Measurements from ENCODE around the gene RRAD.

Gene RRAD

DNA sequence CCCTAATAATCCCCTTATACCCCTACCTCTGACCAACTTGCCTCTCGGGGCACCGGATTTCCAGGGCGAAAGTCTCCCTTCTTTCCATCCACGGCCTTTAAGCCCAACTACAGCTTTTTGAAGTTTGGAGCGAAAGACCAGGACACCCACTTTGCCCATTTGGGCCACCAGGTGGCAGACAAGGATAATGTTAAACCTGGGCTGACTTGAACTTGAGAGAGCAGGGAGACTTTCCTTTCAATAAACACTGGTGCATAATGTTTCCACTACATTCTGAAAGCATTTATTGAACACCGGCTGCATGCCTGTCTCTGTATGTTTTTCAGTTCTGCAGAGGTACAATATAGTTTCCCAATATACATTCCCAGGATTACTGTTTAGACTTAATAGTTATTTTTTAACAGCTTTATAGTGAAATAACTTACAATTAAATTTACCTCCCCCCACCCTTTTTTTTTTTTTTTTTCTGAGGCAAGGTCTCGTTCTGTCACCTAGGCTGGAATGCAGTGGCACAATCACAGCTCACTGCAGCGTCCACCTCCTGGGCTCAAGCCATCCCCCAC, 28.8 kb upstream of the RRAD start:
- Histone ChIP-seq H3K4me3 (ENCODE audit: insufficient read length, low read depth) (no peak overlapping the region), H3K4me1 (ENCODE audit: insufficient read depth, insufficient read length) (no peaks in the 10 kb centered on the region), H3K36me3 (ENCODE audit: insufficient read depth, insufficient read length, low read length) (no peaks in the 10 kb centered on the region), H3K27me3 (ENCODE audit: insufficient read depth, insufficient read length) (peaks cover 15% of the 10 kb centered on the region), H3K9ac (ENCODE audit: insufficient read length, low read depth) (no peak overlapping the region), H3K9me3 (ENCODE audit: insufficient read depth, low read length) (peaks cover 11% of the 10 kb centered on the region)
- no peak for TF ChIP-seq SUZ12 (IDR thresholded peaks at IDR 0.05; ENCODE audit: extremely low read depth, insufficient read depth, insufficient read length)
- no peak for TF ChIP-seq YY1 (IDR thresholded peaks at IDR 0.05; ENCODE audit: insufficient read depth, insufficient read length)
- no peak for TF ChIP-seq ZNF274 (IDR thresholded peaks at IDR 0.05; ENCODE audit: low read depth, low read length)
- peak; percentile 68 for DNase-seq (ENCODE audit: low read depth, low spot score)

DNA sequence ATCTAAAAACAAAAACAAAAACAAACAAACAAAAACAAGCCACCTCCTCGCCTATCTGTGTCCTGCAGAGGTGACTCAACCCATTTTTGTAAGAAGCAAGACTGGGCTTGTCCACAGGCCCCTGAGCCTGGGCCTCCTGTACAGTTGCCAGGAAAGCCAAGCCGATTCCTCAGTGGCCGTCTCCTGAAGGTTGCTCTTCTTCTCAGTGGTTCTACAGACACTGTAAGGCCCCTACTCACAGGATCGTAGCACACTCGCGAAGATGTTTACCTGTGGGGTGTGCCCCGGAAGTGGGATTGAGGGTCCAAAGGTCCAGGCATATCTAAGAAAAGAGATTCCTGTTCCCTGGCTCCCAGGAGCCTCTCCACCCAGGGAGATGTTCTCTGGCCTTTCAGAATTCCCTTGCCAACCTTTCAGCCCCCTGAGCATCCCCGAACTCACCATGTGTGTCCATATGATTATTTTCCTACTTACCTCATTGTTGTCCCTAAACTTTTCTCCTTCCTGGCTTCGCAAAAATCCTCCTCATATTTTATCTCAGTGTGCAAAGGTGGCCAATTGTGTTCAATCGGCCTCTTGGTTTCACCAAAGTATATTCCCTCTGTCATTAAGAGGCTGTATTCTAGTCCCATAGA, 28.2 kb upstream of the RRAD start:
- peaks cover 21% of the 10 kb centered on the region for H3K27me3 ChIP-seq (ENCODE audit: insufficient read depth, insufficient read length)
- DNase-seq (ENCODE audit: low read depth, low spot score), result no peak
- peaks cover 11% of the 10 kb centered on the region for H3K9me3 ChIP-seq (ENCODE audit: insufficient read depth, low read length)
- peak overlapping the region; percentile 1 for H3K9ac ChIP-seq (ENCODE audit: insufficient read length, low read depth)
- H3K4me3 ChIP-seq (ENCODE audit: insufficient read length, low read depth), result no peak overlapping the region
- TF ChIP-seq ZNF274 (IDR thresholded peaks at IDR 0.05; ENCODE audit: low read depth, low read length), result no peak
- TF ChIP-seq SUZ12 (IDR thresholded peaks at IDR 0.05; ENCODE audit: extremely low read depth, insufficient read depth, insufficient read length), result no peak
- TF ChIP-seq YY1 (IDR thresholded peaks at IDR 0.05; ENCODE audit: insufficient read depth, insufficient read length), result no peak
- H3K36me3 ChIP-seq (ENCODE audit: insufficient read depth, insufficient read length, low read length), result no peaks in the 10 kb centered on the region
- H3K4me1 ChIP-seq (ENCODE audit: insufficient read depth, insufficient read length), result peaks cover under 1% of the 10 kb centered on the region

DNA sequence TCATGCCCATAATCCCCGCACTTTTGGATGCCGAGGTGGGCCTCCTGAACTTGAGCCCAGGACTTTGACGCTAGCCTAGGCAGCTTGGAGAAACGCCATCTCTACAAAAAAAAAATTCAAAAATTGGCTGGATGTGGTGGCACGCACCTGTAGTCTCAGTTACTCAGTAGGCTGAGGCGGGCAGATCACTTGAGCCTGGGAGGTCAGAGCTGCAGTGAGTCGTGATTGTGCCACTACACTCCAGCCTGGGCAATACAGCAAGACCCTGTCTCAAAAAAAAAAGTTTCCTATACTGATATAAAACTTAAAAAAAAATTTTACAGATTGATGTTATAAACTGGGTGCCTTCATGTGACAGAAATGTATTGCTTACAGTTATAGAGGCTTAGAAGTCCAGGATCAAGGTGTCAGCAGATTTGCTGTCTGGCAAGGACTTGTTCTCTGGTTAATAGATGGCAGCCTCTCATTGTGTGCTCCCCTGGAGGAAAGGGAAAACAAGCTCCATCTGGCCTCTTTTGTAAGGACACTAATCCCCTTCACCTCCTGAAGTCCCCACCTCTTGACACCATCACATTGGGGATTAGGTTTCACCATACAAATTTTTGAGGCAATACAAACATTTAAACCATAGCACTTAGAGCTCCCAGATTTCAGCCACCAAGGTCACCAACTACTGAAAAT, 27.2 kb upstream of the RRAD start:
- DNase-seq (ENCODE audit: low read depth, low spot score), result no peak
- TF ChIP-seq ZNF274 (IDR thresholded peaks at IDR 0.05; ENCODE audit: low read depth, low read length), result no peak
- no peak for TF ChIP-seq SUZ12 (IDR thresholded peaks at IDR 0.05; ENCODE audit: extremely low read depth, insufficient read depth, insufficient read length)
- TF ChIP-seq YY1 (IDR thresholded peaks at IDR 0.05; ENCODE audit: insufficient read depth, insufficient read length), result no peak
- no peak overlapping the region for H3K4me3 ChIP-seq (ENCODE audit: insufficient read length, low read depth)
- H3K9me3 ChIP-seq (ENCODE audit: insufficient read depth, low read length), result peaks cover 11% of the 10 kb centered on the region
- H3K4me1 ChIP-seq (ENCODE audit: insufficient read depth, insufficient read length), result peaks cover 6% of the 10 kb centered on the region
- H3K36me3 ChIP-seq (ENCODE audit: insufficient read depth, insufficient read length, low read length), result no peaks in the 10 kb centered on the region
- no peak overlapping the region for H3K9ac ChIP-seq (ENCODE audit: insufficient read length, low read depth)
- H3K27me3 ChIP-seq (ENCODE audit: insufficient read depth, insufficient read length), result peaks cover 27% of the 10 kb centered on the region

DNA sequence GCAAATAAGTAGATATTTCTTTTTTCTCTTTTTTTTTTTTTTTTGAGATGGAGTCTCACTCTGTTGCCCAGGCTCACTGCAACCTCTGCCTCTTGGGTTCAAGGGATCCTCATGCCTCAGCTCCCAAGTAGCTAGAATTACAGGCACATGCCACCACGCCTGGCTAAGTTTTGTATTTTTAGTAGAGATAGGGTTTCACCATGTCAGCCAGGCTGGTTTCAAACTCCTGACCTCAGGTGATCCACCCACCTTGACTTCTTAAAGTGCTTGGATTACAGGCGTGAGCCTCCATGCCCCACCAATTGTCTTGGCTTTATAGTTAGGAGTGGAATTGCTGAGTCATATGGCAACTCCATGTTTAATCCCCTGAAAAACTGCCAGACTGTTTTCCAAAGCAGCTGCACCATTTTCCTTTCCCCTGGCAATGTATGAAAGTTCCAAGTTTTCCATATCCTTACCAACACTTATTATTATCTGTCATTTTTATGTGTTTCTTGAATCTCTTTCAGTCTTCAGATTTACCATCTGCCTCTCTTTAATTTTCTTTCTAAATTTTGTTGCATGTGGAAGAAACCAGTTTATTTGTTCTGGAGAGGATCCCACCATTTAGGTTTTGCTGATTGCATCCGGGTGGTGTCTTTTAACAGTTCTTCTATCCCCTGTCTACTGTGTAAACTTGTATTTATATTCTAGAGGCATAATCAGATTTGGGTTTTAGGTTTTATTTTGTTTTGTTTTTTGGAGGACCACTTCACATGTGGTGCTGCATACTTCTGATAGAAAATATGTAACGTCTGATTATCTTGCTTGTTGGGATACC, 25.8 kb upstream of the RRAD start:
- peaks cover 31% of the 10 kb centered on the region for H3K27me3 ChIP-seq (ENCODE audit: insufficient read depth, insufficient read length)
- peaks cover 11% of the 10 kb centered on the region for H3K9me3 ChIP-seq (ENCODE audit: insufficient read depth, low read length)
- TF ChIP-seq SUZ12 (IDR thresholded peaks at IDR 0.05; ENCODE audit: extremely low read depth, insufficient read depth, insufficient read length) (no peak), YY1 (IDR thresholded peaks at IDR 0.05; ENCODE audit: insufficient read depth, insufficient read length) (no peak), ZNF274 (IDR thresholded peaks at IDR 0.05; ENCODE audit: low read depth, low read length) (no peak)
- H3K36me3 ChIP-seq (ENCODE audit: insufficient read depth, insufficient read length, low read length), result no peaks in the 10 kb centered on the region
- peaks cover 7% of the 10 kb centered on the region for H3K4me1 ChIP-seq (ENCODE audit: insufficient read depth, insufficient read length)
- DNase-seq (ENCODE audit: low read depth, low spot score), result no peak
- H3K9ac ChIP-seq (ENCODE audit: insufficient read length, low read depth), result no peak overlapping the region
- no peak overlapping the region for H3K4me3 ChIP-seq (ENCODE audit: insufficient read length, low read depth)

DNA sequence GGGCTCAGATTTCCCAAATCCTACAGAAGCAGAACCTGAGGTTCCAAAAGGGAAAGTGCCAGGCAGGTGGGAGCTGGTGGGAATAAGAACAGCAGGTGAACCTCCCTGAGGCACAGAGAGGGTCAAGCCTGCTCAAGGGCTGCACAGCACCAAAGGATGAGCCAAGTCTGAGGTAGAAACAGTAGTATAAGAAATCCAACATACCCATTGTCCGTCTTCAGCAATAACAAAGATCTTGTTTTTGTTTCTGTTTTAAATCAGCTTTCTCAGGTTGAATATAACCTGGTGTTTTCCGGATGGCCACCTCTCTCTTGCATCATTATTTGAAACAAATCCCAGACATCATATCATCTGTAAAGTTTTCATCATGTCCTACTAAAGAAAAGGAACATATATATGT, 25.1 kb upstream of the RRAD start:
- Histone ChIP-seq H3K4me1 (ENCODE audit: insufficient read depth, insufficient read length) (peaks cover 7% of the 10 kb centered on the region), H3K4me3 (ENCODE audit: insufficient read length, low read depth) (no peak overlapping the region)

DNA sequence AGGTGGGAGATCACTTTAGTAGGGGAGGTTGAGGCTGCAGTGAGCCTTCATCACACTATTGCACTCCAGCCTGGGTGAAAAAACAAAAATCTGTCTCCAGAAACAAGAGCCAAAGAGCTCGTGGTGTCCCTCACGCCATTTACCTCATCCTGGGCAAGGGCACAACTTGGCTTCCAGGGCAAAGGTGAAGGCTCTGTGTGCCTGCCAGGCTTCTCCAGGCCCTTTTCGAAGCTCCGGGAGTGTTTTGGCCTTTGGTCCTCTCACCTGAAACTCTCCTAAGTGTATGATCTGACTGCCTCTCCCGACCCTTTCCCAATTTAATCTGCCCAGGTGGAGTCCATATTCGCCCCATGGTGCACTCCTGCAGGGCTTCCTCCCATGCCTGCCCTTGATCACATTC, 24.1 kb upstream of the RRAD start:
- Histone ChIP-seq H3K9me3 (ENCODE audit: insufficient read depth, low read length) (peaks cover 11% of the 10 kb centered on the region), H3K4me3 (ENCODE audit: insufficient read length, low read depth) (no peak overlapping the region), H3K9ac (ENCODE audit: insufficient read length, low read depth) (no peak overlapping the region), H3K27me3 (ENCODE audit: insufficient read depth, insufficient read length) (peaks cover 31% of the 10 kb centered on the region), H3K36me3 (ENCODE audit: insufficient read depth, insufficient read length, low read length) (no peaks in the 10 kb centered on the region), H3K4me1 (ENCODE audit: insufficient read depth, insufficient read length) (peaks cover 7% of the 10 kb centered on the region)
- no peak for DNase-seq (ENCODE audit: low read depth, low spot score)
- TF ChIP-seq SUZ12 (IDR thresholded peaks at IDR 0.05; ENCODE audit: extremely low read depth, insufficient read depth, insufficient read length) (no peak), ZNF274 (IDR thresholded peaks at IDR 0.05; ENCODE audit: low read depth, low read length) (no peak), YY1 (IDR thresholded peaks at IDR 0.05; ENCODE audit: insufficient read depth, insufficient read length) (no peak)

More for the DNA sequence above, 25.1 kb upstream of the RRAD start:
- TF ChIP-seq SUZ12 (IDR thresholded peaks at IDR 0.05; ENCODE audit: extremely low read depth, insufficient read depth, insufficient read length), result no peak
- TF ChIP-seq YY1 (IDR thresholded peaks at IDR 0.05; ENCODE audit: insufficient read depth, insufficient read length), result no peak
- TF ChIP-seq ZNF274 (IDR thresholded peaks at IDR 0.05; ENCODE audit: low read depth, low read length), result no peak
- Histone ChIP-seq H3K9me3 (ENCODE audit: insufficient read depth, low read length) (peaks cover 11% of the 10 kb centered on the region), H3K9ac (ENCODE audit: insufficient read length, low read depth) (no peak overlapping the region), H3K36me3 (ENCODE audit: insufficient read depth, insufficient read length, low read length) (no peaks in the 10 kb centered on the region), H3K27me3 (ENCODE audit: insufficient read depth, insufficient read length) (peaks cover 31% of the 10 kb centered on the region)
- no peak for DNase-seq (ENCODE audit: low read depth, low spot score)
